GM12892 (cell line): Measurements from ENCODE around the gene NRXN3.

Experiments
- POLR2A ChIP-seq: IDR thresholded peaks from 2 replicates; pipeline ENCODE4 v1.6.1; 2011; ENCODE audit warnings: low read depth, low read length, control low read depth
- TAF1 ChIP-seq: IDR thresholded peaks from 2 replicates; pipeline ENCODE4 v1.6.1; 2011; ENCODE audit warnings: low read depth, mild to moderate bottlenecking, control low read depth, low read length, borderline replicate concordance

- TF ChIP-seq POLR2A (no peak), TAF1 (no peak)
Measured at GRCh38 chr14:79196216-79196615, 1026.0 kb downstream of the NRXN3 start.
